Measurements from ENCODE around the gene PDZD7. TPM values are rescaled to one million over a fixed set of nuclear protein-coding genes. Genes with fewer than 3 reads are reported as not detected.

Gene PDZD7
- total and polyA plus RNA-seq, 2 of the 8 experiments (the other 6 are each of a cell fraction or from before 2014, with no cell fraction given): 0.88 to 1.6 TPM

- FAIRE-seq (no peak), DNase-seq (ENCODE audit: low read depth in 1 of 2, low spot score in 2 of 2) (no peak)
- Histone ChIP-seq H3K27ac (ENCODE audit: low read depth, low read length) (no peak overlapping the region), H3K36me3 (ENCODE audit: control insufficient read depth in 2 of 4, insufficient read depth in 4 of 4, low read length in 3 of 4) (no peaks in the 10 kb centered on the region; a peak in 1 of 8 replicates), H2BK15ac (ENCODE audit: low read length) (0 out of 2 replicates have a peak overlapping the region, but pooled peaks have one; percentile 61), H3K79me2 (ENCODE audit: control insufficient read depth in 1 of 2, insufficient read depth in 2 of 2, low read length in 2 of 2) (no peaks in the 10 kb centered on the region), H2BK5ac (ENCODE audit: low read depth, low read length) (no peak overlapping the region), H3K4me2 (ENCODE audit: insufficient read depth in 1 of 2, low read depth in 2 of 2, low read length in 2 of 2) (peak overlapping the region; percentile 80 to 100), H3K18ac (ENCODE audit: extremely low read depth, low read length) (peak overlapping the region; percentile 38; the same call in 1 of the 2 replicates), H3K4ac (replicated peaks; ENCODE audit: insufficient read length, low read depth, low read length) (no peak overlapping the region), H4K91ac (replicated peaks; ENCODE audit: insufficient read length, low read length) (no peak overlapping the region), H3K14ac (ENCODE audit: insufficient read length) (no peak overlapping the region), H3K79me1 (ENCODE audit: low read depth, low read length) (no peaks in the 10 kb centered on the region), H3K27me3 (replicated peaks in 1 of 4; ENCODE audit: control insufficient read depth in 3 of 4, extremely low read depth in 1 of 4, insufficient read depth in 3 of 4, low read length in 3 of 4) (peaks cover 49 to 63% (median 59%) of the 10 kb centered on the region in 4 experiments), H2AK5ac (ENCODE audit: low read depth, low read length) (no peak overlapping the region), H3K4me3 (ENCODE audit: extremely low read depth in 1 of 4, insufficient read depth in 2 of 4, low read depth in 3 of 4, low read length in 4 of 4) (peak overlapping the region; percentile 42 to 90 (median 64)), H2BK12ac (ENCODE audit: low read depth, low read length) (no peak overlapping the region), H3K4me1 (replicated peaks in 1 of 4; ENCODE audit: control insufficient read depth in 3 of 4, insufficient read depth in 4 of 4, low read length in 3 of 4) (peaks cover 4 to 33% (median 20%) of the 10 kb centered on the region in 4 experiments), H4K5ac (ENCODE audit: insufficient read length, low read depth, low read length) (no peak overlapping the region), H2AFZ (ENCODE audit: low read length) (no peak overlapping the region), H3K23ac (ENCODE audit: insufficient read length) (no peak overlapping the region), H3K9ac (replicated peaks in 1 of 4; ENCODE audit: extremely low read depth in 1 of 4, low read depth in 3 of 4, low read length in 3 of 4) (no peak overlapping the region), H3K56ac (replicated peaks; ENCODE audit: insufficient read length, low read depth, low read length) (no peak overlapping the region), H4K20me1 (replicated peaks in 1 of 2; ENCODE audit: control insufficient read depth in 1 of 2, insufficient read depth in 2 of 2, low read length in 2 of 2) (peaks cover 0 to 19% of the 10 kb centered on the region in 2 experiments), H4K8ac (ENCODE audit: extremely low read depth, insufficient read depth, low read length) (no peak overlapping the region; the same call in 1 of the 2 replicates), H2BK120ac (replicated peaks; ENCODE audit: low read depth, low read length) (no peak overlapping the region), H2BK20ac (ENCODE audit: low read length) (no peak overlapping the region), H3K9me3 (ENCODE audit: insufficient read depth in 2 of 2, low read depth in 1 of 2, low read length in 1 of 2) (no peaks in the 10 kb centered on the region), H3K23me2 (ENCODE audit: low read depth, low read length) (peaks cover 21% of the 10 kb centered on the region; the same call in 1 of the 2 replicates)
- POLR2A ChIA-PET (ENCODE audit: partially characterized antibody): interaction anchor here (0.7 to 1.0 kb wide), 3 partner anchors 9 to 49 kb away, joined by 3 to 5 read pairs (median 3); no protein-coding TSS in a partner anchor
- TF ChIP-seq EZH2 (IDR thresholded peaks at IDR 0.05; ENCODE audit: low read depth, low read length, severe bottlenecking): peak; percentile 9
- TF ChIP-seq RAD21 (IDR thresholded peaks at IDR 0.05 in 1 of 2, conservative IDR thresholded peaks at IDR 0.05 in 1 of 2; ENCODE audit: low read depth in 2 of 2, low read length in 2 of 2): no peak
- TF ChIP-seq SP1 (IDR thresholded peaks at IDR 0.05; ENCODE audit: low read depth, low read length): 0 out of 2 replicates have a peak, but pooled peaks have one; percentile 9
- TF ChIP-seq JUN (IDR thresholded peaks at IDR 0.05; ENCODE audit: low read depth, low read length): no peak
- TF ChIP-seq KDM4A (IDR thresholded peaks at IDR 0.05; ENCODE audit: low read depth, low read length, severe bottlenecking): peak; percentile 33
- TF ChIP-seq MAX (IDR thresholded peaks at IDR 0.05): no peak
- TF ChIP-seq E2F6 (IDR thresholded peaks at IDR 0.05): no peak
- CTCF ChIA-PET (ENCODE audit: partially characterized antibody): interaction anchor here (0.8 to 59.5 kb wide), 17 partner anchors 7 to 233 kb away, joined by 3 to 2176 read pairs (median 4); partner anchors contain the start of genes KAZALD1, PDZD7 and SFXN3
- 1% methylated on average over 19 of the region's 31 CpGs; no CpG with 5 or more reads in 1 of the 2 experiments for WGBS, 2 experiments (ENCODE audit: extremely low coverage in 1 of 2, insufficient coverage in 1 of 2, insufficient read length in 1 of 2, insufficient replicate concordance in 2 of 2, low coverage in 1 of 2, low lambda C conversion rate in 2 of 2, missing lambda C conversion rate in 1 of 2)
These were observed 36.0 kb upstream of the PDZD7 start for GRCh38 chr10:101066896-101067355.

All from H1 (cell line).